Measurements from ENCODE around the gene SASH1.

- TF ChIP-seq CTCF (IDR thresholded peaks at IDR 0.05 in 2 of 3, conservative IDR thresholded peaks at IDR 0.05 in 1 of 3; ENCODE audit: borderline replicate concordance in 1 of 3, insufficient read depth in 1 of 3, low read depth in 2 of 3, low read length in 2 of 3) (no peak), EZH2phosphoT487 (IDR thresholded peaks at IDR 0.05; ENCODE audit: borderline replicate concordance) (no peak), POLR2A (IDR thresholded peaks at IDR 0.05; ENCODE audit: borderline replicate concordance, extremely low read depth, insufficient read depth, insufficient read length) (no peak), ZNF274 (IDR thresholded peaks at IDR 0.05; ENCODE audit: low read depth, low read length) (no peak), EGR1 (IDR thresholded peaks at IDR 0.05; ENCODE audit: low read depth) (no peak), JUND (IDR thresholded peaks at IDR 0.05) (no peak)
Observed at GRCh38 chr6:148517470-148517869, 174.8 kb downstream of the SASH1 start.
